Left hindlimb (tissue), 1 donor: ENCODE measurements around the gene SPATA31E1.

Experiments
- DNase-seq: peaks from one replicate; pipeline ENCODE4 v3.0.0-alpha.2; 2018

Gene SPATA31E1

GRCh38 chr9:87863882-87864465 lies 18.7 kb upstream of the SPATA31E1 start:
- no peak for DNase-seq

GRCh38 chr9:87864915-87865314 lies 17.8 kb upstream of the SPATA31E1 start:
- no peak for DNase-seq

- no peak for DNase-seq
Measured at GRCh38 chr9:87865626-87866025, 17.1 kb upstream of the SPATA31E1 start.

- DNase-seq, result no peak
Measured at GRCh38 chr9:87867391-87867790, 15.3 kb upstream of the SPATA31E1 start.

GRCh38 chr9:87868175-87868574 lies 14.5 kb upstream of the SPATA31E1 start:
- DNase-seq, result no peak

GRCh38 chr9:87868635-87869034 lies 14.0 kb upstream of the SPATA31E1 start:
- no peak for DNase-seq

GRCh38 chr9:87869082-87869481 lies 13.6 kb upstream of the SPATA31E1 start:
- no peak for DNase-seq

GRCh38 chr9:87871425-87872078 lies 11.1 kb upstream of the SPATA31E1 start:
- DNase-seq, result no peak

- DNase-seq, result no peak
Measured at GRCh38 chr9:87872079-87872624, 10.5 kb upstream of the SPATA31E1 start.

- DNase-seq, result no peak
Measured at GRCh38 chr9:87873607-87874303, 8.9 kb upstream of the SPATA31E1 start.

- DNase-seq, result no peak
Measured at GRCh38 chr9:87874304-87874623, 8.4 kb upstream of the SPATA31E1 start.

GRCh38 chr9:87875060-87875459 lies 7.6 kb upstream of the SPATA31E1 start:
- DNase-seq, result no peak

GRCh38 chr9:87875831-87876545 lies 6.7 kb upstream of the SPATA31E1 start:
- DNase-seq, result no peak

- DNase-seq, result no peak
Measured at GRCh38 chr9:87876708-87877107, 6.0 kb upstream of the SPATA31E1 start.

- DNase-seq, result no peak
Measured at GRCh38 chr9:87878989-87879511, 3.6 kb upstream of the SPATA31E1 start.

- DNase-seq, result no peak
Measured at GRCh38 chr9:87880116-87880515, 2.6 kb upstream of the SPATA31E1 start.

- no peak for DNase-seq
Measured at GRCh38 chr9:87880683-87881082, 2.0 kb upstream of the SPATA31E1 start.

- DNase-seq, result no peak
Measured at GRCh38 chr9:87883274-87883673, 597 bp downstream of the SPATA31E1 start.

- DNase-seq, result no peak
Measured at GRCh38 chr9:87883990-87884389, 1.3 kb downstream of the SPATA31E1 start.

- DNase-seq, result no peak
Measured at GRCh38 chr9:87884578-87885459, 2.1 kb downstream of the SPATA31E1 start.

GRCh38 chr9:87885484-87886189 lies 3.0 kb downstream of the SPATA31E1 start:
- DNase-seq, result no peak
